ENCODE results near the gene CLSTN2.

CLSTN2 gene

GRCh38 chr3:139935016-139935865 is at the start of gene CLSTN2:
Gene CLSTN2 (plus strand): TSS chr3:139935185.
- DNase-seq = no peak

GRCh38 chr3:139887431-139887830 is 47.6 kb upstream of the CLSTN2 start:
- no peak for DNase-seq

- no peak for DNase-seq
Measured at GRCh38 chr3:139888561-139889140, 46.3 kb upstream of the CLSTN2 start.

GRCh38 chr3:139893267-139893962 is 41.6 kb upstream of the CLSTN2 start:
- DNase-seq = no peak

GRCh38 chr3:139893963-139894642 is 40.9 kb upstream of the CLSTN2 start:
- DNase-seq = no peak

GRCh38 chr3:139894643-139894989 is 40.4 kb upstream of the CLSTN2 start:
- DNase-seq = no peak

GRCh38 chr3:139897759-139898158 is 37.2 kb upstream of the CLSTN2 start:
- DNase-seq = no peak

- no peak for DNase-seq
Measured at GRCh38 chr3:139906418-139906817, 28.6 kb upstream of the CLSTN2 start.

- DNase-seq = no peak
Measured at GRCh38 chr3:139909811-139910210, 25.2 kb upstream of the CLSTN2 start.

GRCh38 chr3:139916271-139916670 is 18.7 kb upstream of the CLSTN2 start:
- no peak for DNase-seq

- DNase-seq = no peak
Measured at GRCh38 chr3:139917226-139917785, 17.7 kb upstream of the CLSTN2 start.

- no peak for DNase-seq
Measured at GRCh38 chr3:139928708-139929505, 6.1 kb upstream of the CLSTN2 start.

GRCh38 chr3:139930211-139930610 is 4.8 kb upstream of the CLSTN2 start:
- no peak for DNase-seq

GRCh38 chr3:139933766-139934165 is 1.2 kb upstream of the CLSTN2 start:
- DNase-seq = no peak

GRCh38 chr3:139934613-139935015 is 371 bp upstream of the CLSTN2 start:
- DNase-seq = no peak

- no peak for DNase-seq
Measured at GRCh38 chr3:139935866-139936817, 1.2 kb downstream of the CLSTN2 start.

GRCh38 chr3:139937674-139938279 is 2.8 kb downstream of the CLSTN2 start:
- no peak for DNase-seq

GRCh38 chr3:139939681-139940190 is 4.8 kb downstream of the CLSTN2 start:
- DNase-seq = no peak

- DNase-seq = no peak
Measured at GRCh38 chr3:139940622-139941021, 5.6 kb downstream of the CLSTN2 start.

GRCh38 chr3:139941580-139941979 is 6.6 kb downstream of the CLSTN2 start:
- no peak for DNase-seq
